ENCODE data around the gene COL17A1.
A peak's percentile ranks its signal among the peaks of the same experiment; 100 is the strongest.

- TF ChIP-seq CTCF (IDR thresholded peaks at IDR 0.05; ENCODE audit: low read depth, low read length) (peak; percentile 40), EZH2phosphoT487 (IDR thresholded peaks at IDR 0.05; ENCODE audit: low read depth) (no peak)
These were observed 36.0 kb upstream of the COL17A1 start, which contains the start of gene SFR1 for GRCh38 chr10:104121485-104122224.

Data from OCI-LY3 (cell line).